Fibroblast of skin of scalp (primary cell): Measurements from ENCODE around the gene NENF. TPM values are rescaled to one million over a fixed set of nuclear protein-coding genes. Genes with fewer than 3 reads are reported as not detected.
"Not testable (repeated sequence)": the region's sequence is repeated elsewhere in the genome, so short reads cannot be mapped to it uniquely, and the experiment has no call there.

Experiments
- DNase-seq: peaks from one replicate; pipeline ENCODE4 v3.0.0-alpha.2; 2013
- polyA plus RNA-seq, 2 experiments: library from polyadenylated mRNA; unstranded; fragments of 120-200 nt; gene quantifications; one replicate each; pipeline ENCODE4 v1.2.1, GENCODE V29; 2013; ENCODE audit not compliant: insufficient read length in 2 of 2

Gene NENF
- 55.9 TPM for polyA plus RNA-seq (2013, experiment 1 of 2; ENCODE audit: insufficient read length)
- 56.0 TPM for polyA plus RNA-seq (2013, experiment 2 of 2; ENCODE audit: insufficient read length)

GRCh38 chr1:212432661-212433576, at the start of gene NENF:
Gene NENF, plus strand, starts transcription at chr1:212432920. Its CDS starts 24 bp downstream, at chr1:212432944.
- DNase-seq = peak; percentile 86

- no peak for DNase-seq
Measured at GRCh38 chr1:212386029-212386428, 46.7 kb upstream of the NENF start.

GRCh38 chr1:212388985-212389716, 43.6 kb upstream of the NENF start:
- no peak for DNase-seq

GRCh38 chr1:212395678-212396437, 36.9 kb upstream of the NENF start:
- DNase-seq = not testable (repeated sequence)

GRCh38 chr1:212396638-212397037, 36.1 kb upstream of the NENF start:
- DNase-seq = no peak

- DNase-seq = no peak
Measured at GRCh38 chr1:212397171-212397570, 35.5 kb upstream of the NENF start.

GRCh38 chr1:212401042-212401441, 31.7 kb upstream of the NENF start:
- no peak for DNase-seq

- peak; percentile 47 for DNase-seq
Measured at GRCh38 chr1:212401838-212402582, 30.7 kb upstream of the NENF start.

GRCh38 chr1:212402666-212403321, 29.9 kb upstream of the NENF start:
- no peak for DNase-seq

- DNase-seq = no peak
Measured at GRCh38 chr1:212410231-212410820, 22.4 kb upstream of the NENF start.

GRCh38 chr1:212412374-212412773, 20.3 kb upstream of the NENF start:
- no peak for DNase-seq

GRCh38 chr1:212413902-212414327, 18.8 kb upstream of the NENF start:
- peak; percentile 9 for DNase-seq

- peak; percentile 87 for DNase-seq
Measured at GRCh38 chr1:212414328-212415106, 18.2 kb upstream of the NENF start, which contains the start of gene PACC1. Gene PACC1, minus strand, starts transcription at chr1:212414886. Its CDS starts 129 bp downstream, at chr1:212414757.

- DNase-seq = no peak
Measured at GRCh38 chr1:212415107-212415841, 17.4 kb upstream of the NENF start.

GRCh38 chr1:212421165-212421564, 11.6 kb upstream of the NENF start:
- no peak for DNase-seq

- no peak for DNase-seq
Measured at GRCh38 chr1:212423879-212424278, 8.8 kb upstream of the NENF start.

- DNase-seq = no peak
Measured at GRCh38 chr1:212428496-212428895, 4.2 kb upstream of the NENF start.

GRCh38 chr1:212430416-212430815, 2.3 kb upstream of the NENF start:
- DNase-seq = peak; percentile 72

- DNase-seq = no peak
Measured at GRCh38 chr1:212430955-212431394, 1.7 kb upstream of the NENF start.
